Peyer's patch (tissue), 4 donors: ENCODE results near the gene MEGF8.
"Not testable (repeated sequence)": the region's sequence is repeated elsewhere in the genome, so short reads cannot be mapped to it uniquely, and the experiment has no call there.

Experiments
- POLR2A ChIP-seq, 2 donors: fragments of 450-650 bp; IDR thresholded peaks; one replicate each; pipeline ENCODE4 v1.5.1; 2017; ENCODE audit warnings: antibody characterized with exemption in 2 of 2, mild to moderate bottlenecking in 2 of 2, moderate library complexity in 2 of 2
- TF ChIP-seq, protein P1 (sequence below), 6 experiments: fragments of 450-650 bp in 4 of 6; fragments of 200-600 bp in 2 of 6; sonication (generic) in 1 of 6; IDR thresholded peaks; one replicate each; pipeline ENCODE4 v1.5.1; 2017 to 2019; ENCODE audit warnings: antibody characterized with exemption in 6 of 6, mild to moderate bottlenecking in 3 of 6, moderate library complexity in 1 of 6

DNA sequence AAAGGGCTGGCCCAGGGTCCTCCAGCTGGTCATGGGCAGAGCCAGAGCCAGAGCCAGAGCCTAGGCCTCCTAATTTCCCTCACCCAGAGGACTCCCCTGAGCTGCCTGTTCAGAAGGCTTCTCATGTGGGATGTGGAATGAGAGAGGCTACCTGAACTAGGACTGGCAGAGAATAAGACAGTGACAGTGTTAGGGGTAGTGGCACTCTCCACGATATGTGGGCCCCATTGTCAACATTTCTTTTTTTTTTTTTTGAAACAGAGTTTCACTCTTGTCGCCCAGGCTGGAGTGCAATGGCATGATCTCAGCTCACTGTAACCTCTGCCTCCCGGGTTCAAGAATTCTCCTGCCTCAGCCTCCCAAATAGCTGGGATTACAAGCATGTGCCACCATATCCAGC lies 5.9 kb downstream of the MEGF8 start:
- TF ChIP-seq, protein P1, sequence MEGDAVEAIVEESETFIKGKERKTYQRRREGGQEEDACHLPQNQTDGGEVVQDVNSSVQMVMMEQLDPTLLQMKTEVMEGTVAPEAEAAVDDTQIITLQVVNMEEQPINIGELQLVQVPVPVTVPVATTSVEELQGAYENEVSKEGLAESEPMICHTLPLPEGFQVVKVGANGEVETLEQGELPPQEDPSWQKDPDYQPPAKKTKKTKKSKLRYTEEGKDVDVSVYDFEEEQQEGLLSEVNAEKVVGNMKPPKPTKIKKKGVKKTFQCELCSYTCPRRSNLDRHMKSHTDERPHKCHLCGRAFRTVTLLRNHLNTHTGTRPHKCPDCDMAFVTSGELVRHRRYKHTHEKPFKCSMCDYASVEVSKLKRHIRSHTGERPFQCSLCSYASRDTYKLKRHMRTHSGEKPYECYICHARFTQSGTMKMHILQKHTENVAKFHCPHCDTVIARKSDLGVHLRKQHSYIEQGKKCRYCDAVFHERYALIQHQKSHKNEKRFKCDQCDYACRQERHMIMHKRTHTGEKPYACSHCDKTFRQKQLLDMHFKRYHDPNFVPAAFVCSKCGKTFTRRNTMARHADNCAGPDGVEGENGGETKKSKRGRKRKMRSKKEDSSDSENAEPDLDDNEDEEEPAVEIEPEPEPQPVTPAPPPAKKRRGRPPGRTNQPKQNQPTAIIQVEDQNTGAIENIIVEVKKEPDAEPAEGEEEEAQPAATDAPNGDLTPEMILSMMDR (IDR thresholded peaks at IDR 0.05) = not testable (repeated sequence)
- TF ChIP-seq POLR2A (IDR thresholded peaks at IDR 0.05) = not testable (repeated sequence)
